HepG2 (cell line): Measurements from ENCODE around the gene AXIN2. TPM values are rescaled to one million over a fixed set of nuclear protein-coding genes. Genes with fewer than 3 reads are reported as not detected.

Source experiments
- EHMT2 ChIP-seq: fragments of 200-600 bp; sonication (generic); IDR thresholded peaks from 2 replicates; pipeline ENCODE4 v1.7.0; 2017; ENCODE audit warnings: antibody characterized with exemption, low read depth, low read length, borderline replicate concordance
- ELF1 ChIP-seq: sonication (generic); formaldehyde crosslinking; IDR thresholded peaks from 2 replicates; pipeline ENCODE4 v1.4.0; 2020; ENCODE audit warnings: missing genetic modification reagents
- FOSL2 ChIP-seq: sonication (generic); formaldehyde crosslinking; IDR thresholded peaks from 2 replicates; pipeline ENCODE4 v1.4.0; 2020; ENCODE audit warnings: missing genetic modification reagents
- FOXK1 ChIP-seq: sonication (generic); formaldehyde crosslinking; IDR thresholded peaks from 2 replicates; pipeline ENCODE4 v1.4.0; 2020; ENCODE audit warnings: low read depth, missing genetic modification reagents, borderline replicate concordance
- FOXM1 ChIP-seq: sonication (generic); formaldehyde crosslinking; IDR thresholded peaks from 2 replicates; pipeline ENCODE4 v1.5.0; 2020; ENCODE audit warnings: missing genetic modification reagents
- GPN1 ChIP-seq: sonication (generic); formaldehyde crosslinking; IDR thresholded peaks from 2 replicates; pipeline ENCODE4 v1.5.1; 2020; ENCODE audit warnings: missing genetic modification reagents, borderline replicate concordance
- KDM1A ChIP-seq: IDR thresholded peaks from 2 replicates; pipeline ENCODE4 v1.6.1; 2016; ENCODE audit warnings: missing compliant biosample characterization
- KDM2A ChIP-seq: sonication (generic); formaldehyde crosslinking; IDR thresholded peaks from 2 replicates; pipeline ENCODE4 v1.4.0; 2020; ENCODE audit warnings: low read depth, missing genetic modification reagents, borderline replicate concordance
- KLF11 ChIP-seq: IDR thresholded peaks from 2 replicates; pipeline ENCODE4 v1.6.1; 2016; ENCODE audit warnings: missing compliant biosample characterization
- POLR2G ChIP-seq: fragments of 200-400 bp; formaldehyde crosslinking; IDR thresholded peaks from 2 replicates; pipeline ENCODE4 v1.6.1; 2018; ENCODE audit warnings: mild to moderate bottlenecking, low read depth, low read length, moderate library complexity
- SAFB2 ChIP-seq: sonication (generic); formaldehyde crosslinking; IDR thresholded peaks from 2 replicates; pipeline ENCODE4 v1.5.1; 2020; ENCODE audit warnings: missing genetic modification reagents, low read depth, mild to moderate bottlenecking, borderline replicate concordance
- SMAD9 ChIP-seq: sonication (generic); formaldehyde crosslinking; IDR thresholded peaks from 2 replicates; pipeline ENCODE4 v1.5.1; 2020; ENCODE audit warnings: mild to moderate bottlenecking, missing genetic modification reagents
- SOX5 ChIP-seq: IDR thresholded peaks from 2 replicates; pipeline ENCODE4 v1.6.1; 2016; ENCODE audit warnings: borderline replicate concordance
- SPEN ChIP-seq: sonication (generic); formaldehyde crosslinking; IDR thresholded peaks from 2 replicates; pipeline ENCODE4 v1.5.1; 2020; ENCODE audit warnings: low read depth, mild to moderate bottlenecking, missing genetic modification reagents
- SUZ12 ChIP-seq: fragments of 150-350 bp; IDR thresholded peaks from 2 replicates; pipeline ENCODE4 v1.6.1; 2014; ENCODE audit warnings: low read depth, low read length
- ZFP36L1 ChIP-seq: sonication (generic); formaldehyde crosslinking; IDR thresholded peaks from 2 replicates; pipeline ENCODE4 v1.8.0; 2022; ENCODE audit warnings: mild to moderate bottlenecking, missing genetic modification reagents, moderate library complexity
- ZSCAN22 ChIP-seq: sonication (generic); formaldehyde crosslinking; IDR thresholded peaks from 2 replicates; pipeline ENCODE4 v1.4.0; 2020; ENCODE audit warnings: mild to moderate bottlenecking, missing genetic modification reagents
- polyA plus RNA-seq, 8 experiments: library from polyadenylated mRNA; depleted of rRNA in 3 of 8; stranded (reverse) in 7 of 8; unstranded in 1 of 8; fragments of >200 nt; fragmentation: Illumina TruSeq in 4 of 8; extraction: Trizol in 4 of 8; gene quantifications; 2 replicates each; pipeline versions ENCODE4 v1.2.1 to v1.2.3, GENCODE V29; 2011 to 2016; ENCODE audit warnings: low read depth in 4 of 8, missing spikeins in 1 of 8, mixed read lengths in 1 of 8; ENCODE audit not compliant: insufficient read depth in 1 of 8
- total RNA-seq, 5 experiments: library from RNA; depleted of rRNA; stranded (reverse); fragments of >200 nt; fragmentation: Illumina TruSeq; extraction: Trizol; gene quantifications; 2 replicates each; pipeline ENCODE4 v1.2.3, GENCODE V29; 2016; ENCODE audit warnings: low read depth in 1 of 5
- TF ChIP-seq, protein P1 (sequence below): sonication (generic); formaldehyde crosslinking; conservative IDR thresholded peaks from 2 replicates; pipeline ENCODE4 v1.4.0; 2020; ENCODE audit warnings: mild to moderate bottlenecking, missing genetic modification reagents, moderate library complexity
- TF ChIP-seq, protein P2 (sequence below): IDR thresholded peaks from 2 replicates; pipeline ENCODE4 v1.6.1; 2016; ENCODE audit warnings: control low read depth
- TF ChIP-seq, protein P3 (sequence below): sonication (generic); formaldehyde crosslinking; IDR thresholded peaks from 2 replicates; pipeline ENCODE4 v1.8.0; 2022; ENCODE audit warnings: missing genetic modification reagents, mild to moderate bottlenecking, moderate library complexity, borderline replicate concordance
- TF ChIP-seq, protein P4 (sequence below): sonication (generic); formaldehyde crosslinking; IDR thresholded peaks from 2 replicates; pipeline ENCODE4 v1.4.0; 2020; ENCODE audit warnings: missing genetic modification reagents, mild to moderate bottlenecking, borderline replicate concordance

AXIN2 gene
- total and polyA plus RNA-seq, 2 of the 13 experiments (the other 11 are each of a cell fraction or from before 2014, with no cell fraction given) = 58.6 to 63.4 TPM

DNA sequence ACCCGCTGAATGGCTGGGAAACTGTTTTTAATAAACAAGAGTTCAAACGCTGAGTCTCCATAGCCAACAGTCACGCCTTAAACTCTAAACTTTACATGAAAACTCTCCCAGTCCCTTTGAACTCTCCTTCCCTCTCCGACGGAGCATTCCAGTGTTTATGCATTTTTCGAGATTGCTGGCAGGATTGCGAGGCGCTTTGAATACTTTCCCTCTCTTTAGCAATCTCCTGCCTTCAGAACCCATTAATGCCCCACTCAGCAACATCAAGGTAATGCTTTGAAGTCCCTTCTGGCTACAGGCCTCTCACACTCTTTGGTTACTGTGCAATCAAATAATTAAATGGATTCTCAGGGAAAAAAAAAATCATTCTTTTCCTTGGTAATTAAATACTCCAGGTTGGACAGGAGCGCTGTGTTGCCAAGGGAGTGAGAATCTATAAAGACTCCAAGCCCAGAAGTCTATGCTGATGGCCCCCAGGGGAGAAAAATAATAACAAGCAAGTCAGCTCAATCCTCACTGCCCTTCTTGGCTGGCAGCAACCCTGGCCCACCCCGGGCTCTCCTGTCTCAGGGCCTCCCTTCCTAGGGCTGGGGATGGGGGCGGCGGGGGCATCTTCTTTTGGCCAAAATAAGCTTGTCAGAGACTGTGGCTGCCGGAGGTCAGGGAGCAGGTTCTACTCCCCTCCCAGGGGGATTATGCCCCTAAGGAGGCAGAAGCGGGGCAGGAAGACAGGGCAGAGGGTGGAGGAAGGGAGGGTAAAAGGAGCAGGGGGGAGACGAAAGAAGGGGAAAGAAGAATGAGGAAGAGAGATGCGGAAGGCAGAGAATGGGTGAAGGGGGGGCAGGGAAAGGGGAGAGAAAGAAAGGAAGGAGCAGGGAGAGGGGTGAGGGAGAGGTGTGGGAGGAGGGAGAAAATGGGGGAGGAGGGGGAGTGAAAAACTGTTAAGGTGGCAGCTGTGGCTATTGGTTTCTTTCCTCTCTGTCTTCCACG lies 45.2 kb downstream of the AXIN2 start (continued):
- TF ChIP-seq, protein P1, sequence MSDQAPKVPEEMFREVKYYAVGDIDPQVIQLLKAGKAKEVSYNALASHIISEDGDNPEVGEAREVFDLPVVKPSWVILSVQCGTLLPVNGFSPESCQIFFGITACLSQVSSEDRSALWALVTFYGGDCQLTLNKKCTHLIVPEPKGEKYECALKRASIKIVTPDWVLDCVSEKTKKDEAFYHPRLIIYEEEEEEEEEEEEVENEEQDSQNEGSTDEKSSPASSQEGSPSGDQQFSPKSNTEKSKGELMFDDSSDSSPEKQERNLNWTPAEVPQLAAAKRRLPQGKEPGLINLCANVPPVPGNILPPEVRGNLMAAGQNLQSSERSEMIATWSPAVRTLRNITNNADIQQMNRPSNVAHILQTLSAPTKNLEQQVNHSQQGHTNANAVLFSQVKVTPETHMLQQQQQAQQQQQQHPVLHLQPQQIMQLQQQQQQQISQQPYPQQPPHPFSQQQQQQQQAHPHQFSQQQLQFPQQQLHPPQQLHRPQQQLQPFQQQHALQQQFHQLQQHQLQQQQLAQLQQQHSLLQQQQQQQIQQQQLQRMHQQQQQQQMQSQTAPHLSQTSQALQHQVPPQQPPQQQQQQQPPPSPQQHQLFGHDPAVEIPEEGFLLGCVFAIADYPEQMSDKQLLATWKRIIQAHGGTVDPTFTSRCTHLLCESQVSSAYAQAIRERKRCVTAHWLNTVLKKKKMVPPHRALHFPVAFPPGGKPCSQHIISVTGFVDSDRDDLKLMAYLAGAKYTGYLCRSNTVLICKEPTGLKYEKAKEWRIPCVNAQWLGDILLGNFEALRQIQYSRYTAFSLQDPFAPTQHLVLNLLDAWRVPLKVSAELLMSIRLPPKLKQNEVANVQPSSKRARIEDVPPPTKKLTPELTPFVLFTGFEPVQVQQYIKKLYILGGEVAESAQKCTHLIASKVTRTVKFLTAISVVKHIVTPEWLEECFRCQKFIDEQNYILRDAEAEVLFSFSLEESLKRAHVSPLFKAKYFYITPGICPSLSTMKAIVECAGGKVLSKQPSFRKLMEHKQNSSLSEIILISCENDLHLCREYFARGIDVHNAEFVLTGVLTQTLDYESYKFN (CRISPR knock-in tag) = peak; percentile 55; the same call in 1 of the 2 replicates
- no peak for TF ChIP-seq SUZ12
- TF ChIP-seq, protein P2, sequence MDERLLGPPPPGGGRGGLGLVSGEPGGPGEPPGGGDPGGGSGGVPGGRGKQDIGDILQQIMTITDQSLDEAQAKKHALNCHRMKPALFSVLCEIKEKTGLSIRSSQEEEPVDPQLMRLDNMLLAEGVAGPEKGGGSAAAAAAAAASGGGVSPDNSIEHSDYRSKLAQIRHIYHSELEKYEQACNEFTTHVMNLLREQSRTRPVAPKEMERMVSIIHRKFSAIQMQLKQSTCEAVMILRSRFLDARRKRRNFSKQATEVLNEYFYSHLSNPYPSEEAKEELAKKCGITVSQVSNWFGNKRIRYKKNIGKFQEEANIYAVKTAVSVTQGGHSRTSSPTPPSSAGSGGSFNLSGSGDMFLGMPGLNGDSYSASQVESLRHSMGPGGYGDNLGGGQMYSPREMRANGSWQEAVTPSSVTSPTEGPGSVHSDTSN = no peak
- peak; percentile 54; the same call in 1 of the 2 replicates for TF ChIP-seq ZSCAN22 (CRISPR knock-in tag)
- no peak for TF ChIP-seq KDM2A (CRISPR knock-in tag)
- TF ChIP-seq GPN1 = no peak
- TF ChIP-seq EHMT2 = peak; percentile 56; the same call in 1 of the 2 replicates
- TF ChIP-seq ZFP36L1 = 0 out of 2 replicates have a peak, but pooled peaks have one; percentile 52
- TF ChIP-seq SPEN = no peak
- TF ChIP-seq ELF1 (CRISPR knock-in tag) = no peak
- peak; percentile 55; the same call in 1 of the 2 replicates for TF ChIP-seq FOXK1
- peak; percentile 46; the same call in 1 of the 2 replicates for TF ChIP-seq FOSL2 (CRISPR knock-in tag)
- TF ChIP-seq SAFB2 (CRISPR knock-in tag) = no peak
- no peak for TF ChIP-seq FOXM1 (CRISPR knock-in tag)
- TF ChIP-seq, protein P3, sequence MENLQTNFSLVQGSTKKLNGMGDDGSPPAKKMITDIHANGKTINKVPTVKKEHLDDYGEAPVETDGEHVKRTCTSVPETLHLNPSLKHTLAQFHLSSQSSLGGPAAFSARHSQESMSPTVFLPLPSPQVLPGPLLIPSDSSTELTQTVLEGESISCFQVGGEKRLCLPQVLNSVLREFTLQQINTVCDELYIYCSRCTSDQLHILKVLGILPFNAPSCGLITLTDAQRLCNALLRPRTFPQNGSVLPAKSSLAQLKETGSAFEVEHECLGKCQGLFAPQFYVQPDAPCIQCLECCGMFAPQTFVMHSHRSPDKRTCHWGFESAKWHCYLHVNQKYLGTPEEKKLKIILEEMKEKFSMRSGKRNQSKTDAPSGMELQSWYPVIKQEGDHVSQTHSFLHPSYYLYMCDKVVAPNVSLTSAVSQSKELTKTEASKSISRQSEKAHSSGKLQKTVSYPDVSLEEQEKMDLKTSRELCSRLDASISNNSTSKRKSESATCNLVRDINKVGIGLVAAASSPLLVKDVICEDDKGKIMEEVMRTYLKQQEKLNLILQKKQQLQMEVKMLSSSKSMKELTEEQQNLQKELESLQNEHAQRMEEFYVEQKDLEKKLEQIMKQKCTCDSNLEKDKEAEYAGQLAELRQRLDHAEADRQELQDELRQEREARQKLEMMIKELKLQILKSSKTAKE (CRISPR knock-in tag) = no peak
- no peak for TF ChIP-seq KLF11 (CRISPR knock-in tag)
- peak; percentile 75; the same call in 1 of the 2 replicates for TF ChIP-seq SOX5
- TF ChIP-seq KDM1A = no peak
- TF ChIP-seq, protein P4, sequence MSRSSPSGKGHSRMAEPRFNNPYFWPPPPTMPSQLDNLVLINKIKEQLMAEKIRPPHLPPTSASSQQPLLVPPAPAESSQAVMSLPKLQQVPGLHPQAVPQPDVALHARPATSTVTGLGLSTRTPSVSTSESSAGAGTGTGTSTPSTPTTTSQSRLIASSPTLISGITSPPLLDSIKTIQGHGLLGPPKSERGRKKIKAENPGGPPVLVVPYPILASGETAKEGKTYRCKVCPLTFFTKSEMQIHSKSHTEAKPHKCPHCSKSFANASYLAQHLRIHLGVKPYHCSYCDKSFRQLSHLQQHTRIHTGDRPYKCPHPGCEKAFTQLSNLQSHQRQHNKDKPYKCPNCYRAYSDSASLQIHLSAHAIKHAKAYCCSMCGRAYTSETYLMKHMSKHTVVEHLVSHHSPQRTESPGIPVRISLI = peak; percentile 65; the same call in 1 of the 2 replicates
- TF ChIP-seq POLR2G = no peak
- TF ChIP-seq SMAD9 (CRISPR knock-in tag) = no peak
